Gastrocnemius medialis (tissue), 4 donors: Measurements from ENCODE around the gene SPATA31D3.

Experiments used
- CTCF ChIP-seq, 5 experiments: fragments of 450-650 bp in 3 of 5; fragments of 200-600 bp in 2 of 5; sonication (generic) in 2 of 5; IDR thresholded peaks in 4 of 5; conservative IDR thresholded peaks in 1 of 5; 1 replicate in 4 of 5; 2 replicates in 1 of 5; pipeline ENCODE4 v1.5.1; 2016 to 2019; ENCODE audit warnings: antibody characterized with exemption in 5 of 5, mild to moderate bottlenecking in 3 of 5, moderate library complexity in 3 of 5
- POLR2A ChIP-seq, 2 donors: fragments of 450-650 bp; IDR thresholded peaks; one replicate each; pipeline ENCODE4 v1.6.1; 2017; ENCODE audit warnings: antibody characterized with exemption in 2 of 2, mild to moderate bottlenecking in 2 of 2, moderate library complexity in 2 of 2

DNA sequence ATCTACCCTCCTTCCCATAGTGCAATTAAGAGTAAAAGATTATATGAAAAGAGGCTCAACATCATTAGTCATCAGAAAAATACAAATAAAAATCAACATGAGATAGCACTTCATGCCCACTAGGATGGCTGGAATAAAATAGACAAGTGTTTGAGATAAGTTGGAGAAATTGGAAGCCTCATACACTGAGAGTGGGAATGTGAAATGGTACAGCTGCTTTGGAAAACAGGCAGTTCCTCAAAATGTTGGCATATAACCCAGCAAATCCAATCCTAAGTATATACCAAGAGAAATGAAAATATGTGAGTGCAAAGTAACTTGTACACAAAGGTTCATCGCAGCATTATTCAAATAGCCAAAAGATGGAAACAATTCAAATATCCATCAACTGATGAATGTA, 9.8 kb downstream of the SPATA31D3 start:
- TF ChIP-seq POLR2A (IDR thresholded peaks at IDR 0.05) (no peak), CTCF (IDR thresholded peaks at IDR 0.05 in 4 of 5, conservative IDR thresholded peaks at IDR 0.05 in 1 of 5) (no peak)
